Smooth muscle cell (in vitro differentiated cells): ENCODE data around the gene KRT78. TPM values are rescaled to one million over a fixed set of nuclear protein-coding genes. Genes with fewer than 3 reads are reported as not detected.

Source experiments
- DNase-seq: peaks from one replicate; lab custom pipeline; 2025; ENCODE audit not compliant: unreplicated experiment; lab: John Stamatoyannopoulos, UW
- H2AFZ ChIP-seq: fragments of 200-600 bp; sonication (generic); 2 replicates; pipeline ENCODE4 v1.6.0; 2016; ENCODE audit warnings: antibody characterized with exemption, low read depth, mild to moderate bottlenecking
- H3F3A ChIP-seq: fragments of 200-600 bp; sonication (generic); 2 replicates; pipeline ENCODE4 v1.6.0; 2017; ENCODE audit warnings: antibody characterized with exemption, low read depth
- H3K27ac ChIP-seq: fragments of 200-600 bp; sonication (generic); 2 replicates; pipeline ENCODE4 v1.5.1; 2016; ENCODE audit warnings: low read depth, mild to moderate bottlenecking
- H3K27me3 ChIP-seq: fragments of 200-600 bp; sonication (generic); 2 replicates; pipeline ENCODE4 v1.6.1; 2016; ENCODE audit warnings: low read depth, mild to moderate bottlenecking
- H3K36me3 ChIP-seq: fragments of 200-600 bp; sonication (generic); 2 replicates; pipeline ENCODE4 v1.5.1; 2016; ENCODE audit warnings: low read depth
- H3K4me1 ChIP-seq: fragments of 200-600 bp; sonication (generic); 2 replicates; pipeline ENCODE4 v1.5.1; 2016; ENCODE audit warnings: low read depth
- H3K4me2 ChIP-seq: fragments of 200-600 bp; sonication (generic); 2 replicates; pipeline ENCODE4 v1.6.0; 2016; ENCODE audit warnings: mild to moderate bottlenecking
- H3K4me3 ChIP-seq: fragments of 200-600 bp; sonication (generic); 2 replicates; pipeline ENCODE4 v1.5.1; 2016; ENCODE audit warnings: mild to moderate bottlenecking
- H3K79me2 ChIP-seq: fragments of 200-600 bp; sonication (generic); 2 replicates; pipeline ENCODE4 v1.6.0; 2016; ENCODE audit warnings: low read depth, mild to moderate bottlenecking
- H3K9ac ChIP-seq: fragments of 200-600 bp; sonication (generic); 2 replicates; pipeline ENCODE4 v1.6.0; 2016; ENCODE audit warnings: low read depth
- H3K9me3 ChIP-seq: fragments of 200-600 bp; sonication (generic); replicated peaks from 2 replicates; pipeline ENCODE4 v1.5.1; 2016; ENCODE audit warnings: low read depth
- H4K20me1 ChIP-seq: fragments of 200-600 bp; sonication (generic); 2 replicates; pipeline ENCODE4 v1.6.0; 2016; ENCODE audit warnings: low read depth
- CTCF ChIP-seq: fragments of 200-600 bp; sonication (generic); IDR thresholded peaks from 2 replicates; pipeline ENCODE4 v1.5.1; 2017; ENCODE audit warnings: borderline replicate concordance, mild to moderate bottlenecking, antibody characterized with exemption; ENCODE audit not compliant: insufficient read depth, poor library complexity, severe bottlenecking
- WGBS: methylation state at CpG from one replicate; pipeline ENCODE4 v1.1.7; 2016; ENCODE audit warnings: low lambda C conversion rate; 5-methylcytosine and 5-hydroxymethylcytosine counted together
- polyA plus RNA-seq: library from polyadenylated mRNA; unstranded; fragments of >200 nt; fragmentation: Nextera tagmentation; extraction: Ambion mirVana; gene quantifications from 2 replicates; pipeline ENCODE4 v1.2.1, GENCODE V29; 2016
- total RNA-seq: library from RNA; depleted of rRNA; stranded (reverse); fragments of >200 nt; gene quantifications from 2 replicates; pipeline ENCODE4 v1.2.3, GENCODE V29; 2014

KRT78 gene
- total and polyA plus RNA-seq, 2 experiments from 2014 or later = 1.6 to 2.7 TPM

GRCh38 chr12:52790427-52791270, 58.1 kb downstream of the KRT78 start:
- H3K9me3 ChIP-seq = no peaks in the 10 kb centered on the region
- H3K36me3 ChIP-seq = no peaks in the 10 kb centered on the region
- H2AFZ ChIP-seq = no peak overlapping the region
- no peak overlapping the region for H3K4me2 ChIP-seq
- no peak overlapping the region for H3K9ac ChIP-seq
- no peak overlapping the region for H3K4me3 ChIP-seq
- H3K27me3 ChIP-seq = no peaks in the 10 kb centered on the region
- no peak for DNase-seq
- no peaks in the 10 kb centered on the region for H4K20me1 ChIP-seq
- no peaks in the 10 kb centered on the region for H3K4me1 ChIP-seq
- H3K27ac ChIP-seq = no peak overlapping the region
- no peaks in the 10 kb centered on the region for H3F3A ChIP-seq
- H3K79me2 ChIP-seq = no peaks in the 10 kb centered on the region
- no peak for TF ChIP-seq CTCF
- WGBS = 73% methylated on average over 19 of the region's 19 CpGs

GRCh38 chr12:52789637-52790426, 59.0 kb downstream of the KRT78 start:
- no peaks in the 10 kb centered on the region for H3K27me3 ChIP-seq
- H3K79me2 ChIP-seq = no peaks in the 10 kb centered on the region
- H3K9ac ChIP-seq = no peak overlapping the region
- H3K9me3 ChIP-seq = no peaks in the 10 kb centered on the region
- H3K36me3 ChIP-seq = no peaks in the 10 kb centered on the region
- H3K4me2 ChIP-seq = no peak overlapping the region
- H2AFZ ChIP-seq = no peak overlapping the region
- 91% methylated on average over 39 of the region's 50 CpGs for WGBS
- no peak overlapping the region for H3K27ac ChIP-seq
- no peaks in the 10 kb centered on the region for H3K4me1 ChIP-seq
- no peaks in the 10 kb centered on the region for H4K20me1 ChIP-seq
- H3K4me3 ChIP-seq = no peak overlapping the region
- DNase-seq = no peak
- no peak for TF ChIP-seq CTCF
- no peaks in the 10 kb centered on the region for H3F3A ChIP-seq

- Histone ChIP-seq H3K4me1 (no peaks in the 10 kb centered on the region), H2AFZ (no peak overlapping the region), H3K27ac (no peak overlapping the region), H3K4me3 (no peak overlapping the region), H3K9ac (no peak overlapping the region), H3F3A (no peaks in the 10 kb centered on the region), H3K9me3 (no peaks in the 10 kb centered on the region), H3K27me3 (no peaks in the 10 kb centered on the region), H3K36me3 (no peaks in the 10 kb centered on the region), H3K4me2 (no peak overlapping the region), H3K79me2 (no peaks in the 10 kb centered on the region), H4K20me1 (no peaks in the 10 kb centered on the region)
- DNase-seq = no peak
- no peak for TF ChIP-seq CTCF
- 94% methylated on average over 11 of the region's 11 CpGs for WGBS
Observed at GRCh38 chr12:52788876-52789636, 59.7 kb downstream of the KRT78 start.
